HepG2 (cell line): Measurements from ENCODE around the gene PNPLA1. TPM values are rescaled to one million over a fixed set of nuclear protein-coding genes. Genes with fewer than 3 reads are reported as not detected.

Experiments used
- ATAC-seq: fragments of 200-7000 bp; cut with Tn5 transposase; 3 replicates; pipeline ENCODE4 v1.9.1; 2020; ENCODE audit warnings: mild to moderate bottlenecking, moderate library complexity
- BruUV-seq: library from RNA; stranded (reverse); fragments of 400-500 nt; replicated peaks from 2 replicates; lab custom pipeline; 2021; lab: Mats Ljungman, UMichigan
- CTCF ChIA-PET: fragments of 300-600 bp; formaldehyde crosslinking; extraction: SDS; loops from one replicate; lab custom pipeline; 2021; ENCODE audit warnings: low total read pairs, inconsistent platforms, low intra/inter-chr PET ratio; lab: Yijun Ruan, JAX
- POLR2A ChIA-PET: fragments of 350-600 bp; sonication (Branson Sonifier 250); formaldehyde crosslinking; loops from one replicate; lab custom pipeline; 2020; ENCODE audit warnings: antibody characterized with exemption, inconsistent platforms; lab: Yijun Ruan, JAX
- DNase-seq: peaks from one replicate; pipeline ENCODE4 v3.0.0-alpha.2; 2015; ENCODE audit warnings: low spot score
- FAIRE-seq: peaks from 3 replicates; lab custom pipeline; 2011; peaks lifted over from hg19 to GRCh38; lab: Jason Lieb, UNC
- H2AFZ ChIP-seq: one replicate; pipeline ENCODE4 v1.6.1; 2011; ENCODE audit warnings: low read length, inconsistent platforms
- H3K27ac ChIP-seq: fragments of 300-600 bp; 3 replicates; pipeline ENCODE4 v1.8.0; 2011; ENCODE audit warnings: mixed run types, mild to moderate bottlenecking, mixed read lengths, low read length, inconsistent platforms; ENCODE audit not compliant: insufficient read depth; ENCODE audit errors: extremely low read length
- H3K27me3 ChIP-seq, 2 experiments: fragments of 200-600 bp in 1 of 2; 2 replicates in 1 of 2; 3 replicates in 1 of 2; pipeline versions ENCODE4 v1.6.0 to v1.8.0; 2011; ENCODE audit warnings: low read length in 2 of 2, mild to moderate bottlenecking in 2 of 2, moderate library complexity in 2 of 2, inconsistent platforms in 1 of 2; ENCODE audit not compliant: insufficient read depth in 2 of 2, control insufficient read depth in 1 of 2
- H3K36me3 ChIP-seq, 2 experiments: fragments of 200-600 bp in 1 of 2; replicated peaks in 1 of 2; 2 replicates in 1 of 2; 3 replicates in 1 of 2; pipeline versions ENCODE4 v1.5.1 to v1.8.0; 2011; ENCODE audit warnings: low read length in 2 of 2, inconsistent platforms in 1 of 2; ENCODE audit not compliant: insufficient read depth in 2 of 2, control insufficient read depth in 1 of 2
- H3K4me1 ChIP-seq: 2 replicates; pipeline ENCODE4 v1.5.1; 2012; ENCODE audit warnings: low read length, inconsistent platforms; ENCODE audit not compliant: insufficient read depth
- H3K4me2 ChIP-seq: 2 replicates; pipeline ENCODE4 v1.6.0; 2011; ENCODE audit warnings: low read depth, low read length, inconsistent platforms
- H3K4me3 ChIP-seq, 3 experiments: fragments of 200-600 bp in 1 of 3; sonication (generic), shearing (Covaris generic) in 1 of 3; replicated peaks in 1 of 3; 2 replicates each; pipeline ENCODE4 v1.5.1; 2011 to 2016; ENCODE audit warnings: low read length in 3 of 3, inconsistent platforms in 2 of 3, low read depth in 2 of 3, mild to moderate bottlenecking in 2 of 3, control low read depth in 1 of 3, mixed read lengths in 1 of 3; ENCODE audit not compliant: insufficient read depth in 1 of 3
- H3K79me2 ChIP-seq: one replicate; pipeline ENCODE4 v1.6.1; 2011; ENCODE audit warnings: low read length, inconsistent platforms; ENCODE audit not compliant: insufficient read depth
- H3K9ac ChIP-seq: 2 replicates; pipeline ENCODE4 v1.6.0; 2011; ENCODE audit warnings: mild to moderate bottlenecking, low read depth, low read length, inconsistent platforms; ENCODE audit not compliant: insufficient read depth
- H3K9me3 ChIP-seq: 2 replicates; pipeline ENCODE4 v1.5.1; 2012; ENCODE audit warnings: mild to moderate bottlenecking, low read length
- H4K20me1 ChIP-seq: 2 replicates; pipeline ENCODE4 v1.6.0; 2011; ENCODE audit warnings: inconsistent platforms, mild to moderate bottlenecking, low read length, moderate library complexity; ENCODE audit not compliant: insufficient read depth
- EP300 ChIP-seq, 3 experiments: sonication (generic) in 1 of 3; formaldehyde crosslinking in 1 of 3; IDR thresholded peaks; 2 replicates each; pipeline versions ENCODE4 v1.5.1 to v1.6.1; 2011 to 2020; ENCODE audit warnings: low read depth in 2 of 3, low read length in 2 of 3, borderline replicate concordance in 1 of 3, improper control_type of control experiment in 1 of 3, mild to moderate bottlenecking in 1 of 3, missing genetic modification reagents in 1 of 3, moderate library complexity in 1 of 3
- FOXK1 ChIP-seq: sonication (generic); formaldehyde crosslinking; IDR thresholded peaks from 2 replicates; pipeline ENCODE4 v1.4.0; 2020; ENCODE audit warnings: low read depth, missing genetic modification reagents, borderline replicate concordance
- LBX2 ChIP-seq: sonication (generic); formaldehyde crosslinking; IDR thresholded peaks from 2 replicates; pipeline ENCODE4 v1.5.0; 2020; ENCODE audit warnings: missing genetic modification reagents, mild to moderate bottlenecking, borderline replicate concordance
- MIER3 ChIP-seq: IDR thresholded peaks from 2 replicates; pipeline ENCODE4 v1.6.1; 2016; ENCODE audit warnings: missing compliant biosample characterization, borderline replicate concordance
- MXI1 ChIP-seq: IDR thresholded peaks from 3 replicates; pipeline ENCODE4 v1.6.1; 2012; ENCODE audit warnings: low read depth, low read length, inconsistent platforms, borderline replicate concordance
- PTBP1 ChIP-seq: fragments of 200-400 bp; formaldehyde crosslinking; IDR thresholded peaks from 2 replicates; pipeline ENCODE4 v1.6.1; 2018; ENCODE audit warnings: low read length, low read depth; ENCODE audit not compliant: poor library complexity, severe bottlenecking
- SMC3 ChIP-seq: IDR thresholded peaks from 2 replicates; pipeline ENCODE4 v1.6.1; 2011; ENCODE audit warnings: low read length, improper control_type of control experiment
- ZBED4 ChIP-seq: sonication (generic); formaldehyde crosslinking; IDR thresholded peaks from 2 replicates; pipeline ENCODE4 v1.4.0; 2020; ENCODE audit warnings: missing genetic modification reagents, borderline replicate concordance
- ZFX ChIP-seq: sonication (generic); formaldehyde crosslinking; IDR thresholded peaks from 2 replicates; pipeline ENCODE4 v1.4.0; 2020; ENCODE audit warnings: mild to moderate bottlenecking, low read depth, missing genetic modification reagents, moderate library complexity
- ZNF343 ChIP-seq: sonication (generic); formaldehyde crosslinking; IDR thresholded peaks from 2 replicates; pipeline ENCODE4 v1.4.0; 2020; ENCODE audit warnings: mild to moderate bottlenecking, missing genetic modification reagents
- ZNF629 ChIP-seq: sonication (generic); formaldehyde crosslinking; conservative IDR thresholded peaks from 2 replicates; pipeline ENCODE4 v1.5.0; 2020; ENCODE audit warnings: missing genetic modification reagents
- WGBS: methylation state at CpG from one replicate; pipeline ENCODE4 v1.1.6; 2017; ENCODE audit warnings: low lambda C conversion rate; 5-methylcytosine and 5-hydroxymethylcytosine counted together
- in situ Hi-C: cut with HindIII; loops from 2 replicates; pipeline ENCODE4 v1.10.0; 2017; ENCODE audit warnings: low pct_unique_long_range_greater_than_20kb; ENCODE audit not compliant: extremely low pct_ligation_motif_present
- intact Hi-C: fragments of 100-400 bp; cut with micrococcal nuclease; formaldehyde crosslinking; loops from one replicate; pipeline ENCODE4 v1.10.0; 2022; ENCODE audit not compliant: unreplicated experiment
- polyA plus RNA-seq, 8 experiments: library from polyadenylated mRNA; depleted of rRNA in 3 of 8; stranded (reverse) in 7 of 8; unstranded in 1 of 8; fragments of >200 nt; fragmentation: Illumina TruSeq in 4 of 8; extraction: Trizol in 4 of 8; gene quantifications; 2 replicates each; pipeline versions ENCODE4 v1.2.1 to v1.2.3, GENCODE V29; 2011 to 2016; ENCODE audit warnings: low read depth in 4 of 8, missing spikeins in 1 of 8, mixed read lengths in 1 of 8; ENCODE audit not compliant: insufficient read depth in 1 of 8
- total RNA-seq, 5 experiments: library from RNA; depleted of rRNA; stranded (reverse); fragments of >200 nt; fragmentation: Illumina TruSeq; extraction: Trizol; gene quantifications; 2 replicates each; pipeline ENCODE4 v1.2.3, GENCODE V29; 2016; ENCODE audit warnings: low read depth in 1 of 5

The PNPLA1 gene
- total and polyA plus RNA-seq, 2 of the 13 experiments (the other 11 are each of a cell fraction or from before 2014, with no cell fraction given), result not detected

GRCh38 chr6:36336208-36336710 is 66.4 kb downstream of the PNPLA1 start:
- BruUV-seq, result no TSS peak

GRCh38 chr6:36336779-36337241 is 67.0 kb downstream of the PNPLA1 start, which contains the start of gene BNIP5:
Gene BNIP5, minus strand, starts transcription at chr6:36336888. Its CDS starts 6,198 bp downstream, at chr6:36330690.
- DNase-seq (no peak), FAIRE-seq (no peak), ATAC-seq (no peak)
- in situ Hi-C loops (no loop called here), intact Hi-C loops (no loop called here)
- 17% methylated on average over 3 of the region's 3 CpGs for WGBS
- H3K4me2 ChIP-seq, result peak within 1 kb of the TSS; percentile 78; the same call in 1 of the 2 replicates
- no peaks in the 10 kb centered on the region; a peak in 1 of 5 replicates for H3K36me3 ChIP-seq
- H4K20me1 ChIP-seq, result no peaks in the 10 kb centered on the region
- H3K27ac ChIP-seq, result no peak within 1 kb of the TSS
- peaks cover 47% of the 10 kb centered on the region for H3K4me1 ChIP-seq
- ChIA-PET POLR2A (no interaction called here), CTCF (no interaction called here)
- H3K4me3 ChIP-seq, result no peak within 1 kb of the TSS
- H3K27me3 ChIP-seq, result peaks cover 5 to 52% of the 10 kb centered on the region in 2 experiments
- no peaks in the 10 kb centered on the region for H3K79me2 ChIP-seq
- no peak within 1 kb of the TSS for H3K9ac ChIP-seq
- no peaks in the 10 kb centered on the region for H3K9me3 ChIP-seq
- BruUV-seq, result no TSS peak
- H2AFZ ChIP-seq, result no peak within 1 kb of the TSS
- TF ChIP-seq LBX2 (CRISPR knock-in tag) (no peak), MXI1 (no peak), FOXK1 (CRISPR knock-in tag) (no peak), SMC3 (no peak), EP300 (IDR thresholded peaks at IDR 0.05; ENCODE audit: low read depth in 2 of 2, low read length in 2 of 2) (no peak), EP300 (CRISPR knock-in tag; IDR thresholded peaks at IDR 0.05; ENCODE audit: borderline replicate concordance) (no peak), ZBED4 (CRISPR knock-in tag) (no peak), ZFX (CRISPR knock-in tag) (no peak), MIER3 (CRISPR knock-in tag) (no peak), ZNF343 (CRISPR knock-in tag) (no peak)

More at GRCh38 chr6:36336208-36336710, 66.4 kb downstream of the PNPLA1 start:
- ChIA-PET CTCF (no interaction called here), POLR2A (no interaction called here)
- Histone ChIP-seq H4K20me1 (no peaks in the 10 kb centered on the region), H2AFZ (no peak overlapping the region), H3K27ac (no peak overlapping the region), H3K4me3 (no peak overlapping the region), H3K36me3 (no peaks in the 10 kb centered on the region; a peak in 1 of 5 replicates), H3K9me3 (no peaks in the 10 kb centered on the region), H3K4me2 (no peak overlapping the region), H3K27me3 (peaks cover 5 to 54% of the 10 kb centered on the region in 2 experiments), H3K9ac (no peak overlapping the region), H3K79me2 (no peaks in the 10 kb centered on the region), H3K4me1 (peaks cover 47% of the 10 kb centered on the region)
- in situ Hi-C loops, result no loop called here
- TF ChIP-seq ZNF629 (CRISPR knock-in tag) (peak; percentile 84), PTBP1 (no peak)
- intact Hi-C loops, result no loop called here
- DNase-seq (no peak), FAIRE-seq (no peak), ATAC-seq (no peak)
- WGBS, result 27% methylated on average over 5 of the region's 5 CpGs
